Osteoblast (primary cell): ENCODE measurements around the gene DCUN1D1. TPM values are rescaled to one million over a fixed set of nuclear protein-coding genes. Genes with fewer than 3 reads are reported as not detected.
A peak's percentile ranks its signal among the peaks of the same experiment; 100 is the strongest.

ENCODE experiments used
- DNase-seq: peaks from one replicate; pipeline ENCODE4 v3.0.0; 2011; ENCODE audit warnings: low spot score, mixed read lengths; ENCODE audit not compliant: insufficient read length; ENCODE audit errors: missing footprints
- H2AFZ ChIP-seq: 2 replicates; pipeline ENCODE4 v1.6.0; 2011; ENCODE audit warnings: mild to moderate bottlenecking, low read length
- H3K27ac ChIP-seq: 2 replicates; pipeline ENCODE4 v1.5.1; 2011; ENCODE audit warnings: mild to moderate bottlenecking, low read depth, low read length, moderate library complexity
- H3K27me3 ChIP-seq: 2 replicates; pipeline ENCODE4 v1.6.0; 2012; ENCODE audit warnings: mild to moderate bottlenecking, control low read depth, inconsistent platforms, low read length, moderate library complexity; ENCODE audit not compliant: insufficient read depth
- H3K36me3 ChIP-seq: 2 replicates; pipeline ENCODE4 v1.5.1; 2011; ENCODE audit warnings: mild to moderate bottlenecking, low read length, control low read depth, moderate library complexity; ENCODE audit not compliant: insufficient read depth
- H3K4me1 ChIP-seq: 2 replicates; pipeline ENCODE4 v1.5.1; 2011; ENCODE audit warnings: mild to moderate bottlenecking, low read length, control low read depth, moderate library complexity; ENCODE audit not compliant: insufficient read depth
- H3K4me2 ChIP-seq: 2 replicates; pipeline ENCODE4 v1.6.0; 2011; ENCODE audit warnings: mild to moderate bottlenecking, low read length; ENCODE audit not compliant: insufficient read depth
- H3K4me3 ChIP-seq: fragments of 200-600 bp; sonication (generic); 3 replicates; pipeline ENCODE4 v1.5.1; 2012; ENCODE audit warnings: mild to moderate bottlenecking, low read length, inconsistent platforms; ENCODE audit not compliant: insufficient read depth
- H3K79me2 ChIP-seq: 2 replicates; pipeline ENCODE4 v1.6.0; 2012; ENCODE audit warnings: mild to moderate bottlenecking, low read length, control low read depth, inconsistent platforms; ENCODE audit not compliant: insufficient read depth
- H3K9me3 ChIP-seq: 2 replicates; pipeline ENCODE4 v1.5.1; 2011; ENCODE audit warnings: low read depth, low read length, control low read depth
- H4K20me1 ChIP-seq: 2 replicates; pipeline ENCODE4 v1.6.0; 2012; ENCODE audit warnings: mild to moderate bottlenecking, low read length, control low read depth; ENCODE audit not compliant: insufficient read depth
- CTCF ChIP-seq: IDR thresholded peaks from 2 replicates; pipeline ENCODE4 v1.5.1; 2011; ENCODE audit warnings: mild to moderate bottlenecking, low read depth, low read length, moderate library complexity; ENCODE audit errors: extremely low read depth
- total RNA-seq: library from RNA; depleted of rRNA; stranded (reverse); fragments of >200 nt; gene quantifications from 2 replicates; pipeline ENCODE4 v1.2.3, GENCODE V29; 2012

DCUN1D1 gene
- total RNA-seq, 1 donor: 38.4 TPM

DNA sequence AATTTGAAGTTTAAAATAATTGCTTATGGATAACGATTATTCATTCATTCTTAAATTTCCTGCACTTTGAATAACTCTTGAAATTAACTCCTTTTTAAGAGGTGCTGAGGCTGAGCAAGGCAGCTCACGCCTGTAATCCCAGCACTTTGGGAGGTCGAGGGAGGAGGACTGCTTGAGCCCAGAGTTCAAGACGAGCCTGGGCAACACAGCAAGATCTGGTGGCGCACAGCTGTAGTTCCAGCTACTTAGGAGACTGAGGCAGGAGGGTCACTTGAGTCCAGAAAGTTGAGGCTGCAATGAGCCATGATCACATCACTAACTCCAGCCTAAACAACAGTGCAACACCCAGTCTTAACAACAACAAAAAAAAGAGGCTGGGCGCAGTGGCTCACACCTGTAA lies 8.0 kb downstream of the DCUN1D1 start:
- no peaks in the 10 kb centered on the region for H3K27me3 ChIP-seq
- no peak overlapping the region for H3K27ac ChIP-seq
- H4K20me1 ChIP-seq: peaks cover 5% of the 10 kb centered on the region

GRCh38 chr3:182971637-182972036 lies 8.7 kb downstream of the DCUN1D1 start:
- peak; percentile 84 for DNase-seq
- peaks cover 93% of the 10 kb centered on the region for H3K79me2 ChIP-seq

More for the DNA sequence above, 8.0 kb downstream of the DCUN1D1 start:
- Histone ChIP-seq H2AFZ (no peak overlapping the region), H3K4me2 (no peak overlapping the region), H3K4me1 (peaks cover 23% of the 10 kb centered on the region), H3K9me3 (no peaks in the 10 kb centered on the region), H3K36me3 (no peaks in the 10 kb centered on the region), H3K79me2 (peaks cover 94% of the 10 kb centered on the region), H3K4me3 (no peak overlapping the region)
- TF ChIP-seq CTCF: no peak
- no peak for DNase-seq

DNA sequence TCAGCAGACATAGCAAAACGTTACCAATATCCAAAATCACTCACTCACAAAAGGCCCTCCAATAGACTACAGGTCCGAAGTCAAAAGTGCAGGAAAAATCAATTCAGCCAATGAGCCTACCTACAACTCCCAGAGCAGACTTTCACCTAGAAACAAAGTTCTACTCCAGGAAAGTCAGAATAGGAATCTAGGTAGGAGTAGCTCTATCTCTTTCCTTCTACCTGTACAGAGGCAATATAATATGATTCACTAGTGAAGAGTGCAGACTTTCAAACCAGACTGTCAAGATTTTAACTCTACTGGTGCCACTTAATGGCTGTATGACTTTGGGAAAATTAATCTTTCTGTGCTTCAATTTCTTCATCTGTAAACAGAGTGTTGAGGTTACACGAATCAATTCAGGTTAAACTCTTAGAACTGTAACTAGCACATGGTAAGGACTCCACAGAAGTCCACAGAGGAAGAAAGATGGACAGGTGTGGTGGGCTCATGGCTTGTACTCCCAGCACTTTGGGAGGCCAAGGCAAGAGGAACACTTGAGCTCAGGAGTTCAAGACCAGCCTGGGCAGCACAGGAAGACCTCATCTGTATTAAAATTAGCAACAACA lies 9.4 kb downstream of the DCUN1D1 start:
- peaks cover 23% of the 10 kb centered on the region for H3K4me1 ChIP-seq
- no peak overlapping the region for H2AFZ ChIP-seq
- peaks cover 93% of the 10 kb centered on the region for H3K79me2 ChIP-seq
- no peaks in the 10 kb centered on the region for H4K20me1 ChIP-seq
- H3K36me3 ChIP-seq: no peaks in the 10 kb centered on the region
- no peaks in the 10 kb centered on the region for H3K27me3 ChIP-seq
- no peak overlapping the region for H3K4me2 ChIP-seq
- no peak for TF ChIP-seq CTCF
- DNase-seq: no peak
- H3K27ac ChIP-seq: no peak overlapping the region
- H3K4me3 ChIP-seq: no peak overlapping the region
- H3K9me3 ChIP-seq: no peaks in the 10 kb centered on the region

More at GRCh38 chr3:182971637-182972036, 8.7 kb downstream of the DCUN1D1 start:
- Histone ChIP-seq H3K4me3 (no peak overlapping the region), H3K9me3 (no peaks in the 10 kb centered on the region), H3K36me3 (no peaks in the 10 kb centered on the region), H3K4me2 (peak overlapping the region; percentile 17), H2AFZ (no peak overlapping the region), H3K27me3 (no peaks in the 10 kb centered on the region), H3K4me1 (peaks cover 23% of the 10 kb centered on the region), H3K27ac (no peak overlapping the region), H4K20me1 (peaks cover 5% of the 10 kb centered on the region)
- no peak for TF ChIP-seq CTCF

- no peak for TF ChIP-seq CTCF
- Histone ChIP-seq H3K79me2 (peaks cover 90% of the 10 kb centered on the region), H2AFZ (no peak overlapping the region)
Measured at GRCh38 chr3:182969853-182970252, 10.5 kb downstream of the DCUN1D1 start.

More at GRCh38 chr3:182969853-182970252, 10.5 kb downstream of the DCUN1D1 start:
- Histone ChIP-seq H3K9me3 (no peaks in the 10 kb centered on the region), H3K27me3 (no peaks in the 10 kb centered on the region), H3K27ac (peak overlapping the region; percentile 67), H3K4me1 (peaks cover 23% of the 10 kb centered on the region), H3K36me3 (no peaks in the 10 kb centered on the region), H4K20me1 (no peaks in the 10 kb centered on the region), H3K4me3 (no peak overlapping the region), H3K4me2 (peak overlapping the region; percentile 35)
- DNase-seq: no peak
